Measurements from ENCODE around the gene DHX36.

DHX36 gene

DNA sequence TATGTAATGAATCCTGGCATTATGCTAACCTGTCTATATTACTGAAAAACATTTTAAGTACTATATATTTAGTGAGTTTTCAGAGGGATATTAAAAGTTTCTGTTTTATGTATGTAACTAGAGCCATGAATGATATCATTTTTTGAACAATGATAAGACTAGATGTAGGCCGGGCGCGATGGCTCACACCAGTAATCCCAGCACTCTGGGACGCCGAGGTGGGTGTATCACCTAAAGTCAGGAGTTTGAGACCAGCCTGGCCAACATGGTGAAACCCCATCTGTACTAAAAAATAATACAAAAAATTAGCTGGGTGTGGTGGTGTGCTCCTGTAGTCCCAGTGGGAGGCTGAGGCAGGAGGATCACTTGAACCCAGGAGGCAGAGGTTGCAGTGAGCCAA lies 34.1 kb downstream of the DHX36 start:
- no peak for DNase-seq (ENCODE audit: low read depth)

DNA sequence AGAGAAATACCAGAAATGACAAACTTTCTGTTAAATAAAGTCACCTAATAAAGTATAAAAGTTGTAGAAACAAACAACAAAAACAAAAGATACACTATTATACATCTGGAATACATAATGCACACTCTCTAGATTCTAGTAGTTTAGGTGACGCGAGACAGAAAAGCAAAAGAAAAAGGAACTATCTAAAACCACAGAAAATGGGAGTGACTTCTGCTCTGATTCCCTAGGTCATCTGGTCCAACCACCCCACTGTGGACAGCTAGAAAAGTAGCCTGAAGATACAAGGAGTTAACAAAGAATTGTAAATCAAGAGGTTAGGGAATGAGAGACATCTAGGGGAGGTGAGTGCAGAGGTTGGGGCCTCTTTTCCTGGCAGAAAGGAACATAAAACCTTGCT lies 39.1 kb downstream of the DHX36 start:
- no peak for DNase-seq (ENCODE audit: low read depth)

DNA sequence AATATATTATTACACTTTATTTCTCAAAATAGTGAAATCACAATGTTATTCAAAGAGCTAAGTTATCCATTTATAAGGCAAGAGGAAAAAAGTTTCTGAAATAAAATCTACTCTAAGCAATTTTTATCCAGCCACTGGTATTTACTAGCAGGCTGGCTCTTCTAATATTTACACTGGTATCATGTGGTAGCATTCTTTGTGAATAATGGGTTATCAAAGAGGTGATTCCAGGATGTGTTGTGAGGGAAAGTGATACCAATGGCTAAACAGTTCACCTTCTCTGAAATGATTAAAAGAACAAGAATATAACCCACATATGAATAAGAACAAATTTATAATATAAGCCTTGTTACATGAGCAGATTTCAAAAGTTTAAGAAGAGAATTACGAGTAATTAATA lies 44.1 kb downstream of the DHX36 start:
- DNase-seq (ENCODE audit: low read depth) = no peak

DNA sequence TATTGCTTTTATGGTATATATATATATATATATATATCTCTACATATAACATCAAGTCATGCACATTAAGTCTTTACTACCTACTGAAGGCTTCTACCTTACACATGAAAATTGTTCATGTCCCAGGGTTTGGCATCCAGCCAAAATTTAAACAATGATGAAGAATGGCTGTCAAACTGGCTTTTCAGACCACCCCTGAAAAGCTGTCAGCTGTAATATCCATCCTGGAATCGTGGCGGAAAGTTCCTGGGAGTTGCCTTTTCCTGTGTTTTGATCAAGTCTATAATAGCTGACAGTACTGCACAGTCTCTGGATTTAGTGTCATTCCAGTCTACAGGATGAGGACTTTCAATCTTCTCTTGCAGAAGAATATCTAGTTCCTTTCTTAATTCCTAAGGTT lies 48.3 kb downstream of the DHX36 start:
- DNase-seq (ENCODE audit: low read depth) = no peak

DNA sequence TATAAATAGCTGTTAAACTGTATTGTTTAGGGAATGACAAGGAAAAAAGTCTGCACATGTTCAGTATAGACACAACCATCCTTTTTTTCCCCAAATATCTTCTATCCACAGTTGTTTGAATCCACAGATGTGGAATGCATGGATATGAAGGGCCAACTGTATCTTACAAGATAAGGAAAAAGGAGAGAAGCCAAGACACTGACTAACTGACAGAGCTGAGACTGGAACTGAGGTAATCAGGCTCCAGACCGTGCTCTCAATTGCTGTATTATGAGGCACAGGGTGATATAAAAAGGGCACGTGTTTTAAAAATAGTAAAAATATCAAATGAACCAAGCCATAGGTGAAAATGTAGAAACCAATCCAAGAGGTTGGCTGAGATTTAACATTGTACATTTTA lies 49.0 kb downstream of the DHX36 start:
- no peak for DNase-seq (ENCODE audit: low read depth)

DNA sequence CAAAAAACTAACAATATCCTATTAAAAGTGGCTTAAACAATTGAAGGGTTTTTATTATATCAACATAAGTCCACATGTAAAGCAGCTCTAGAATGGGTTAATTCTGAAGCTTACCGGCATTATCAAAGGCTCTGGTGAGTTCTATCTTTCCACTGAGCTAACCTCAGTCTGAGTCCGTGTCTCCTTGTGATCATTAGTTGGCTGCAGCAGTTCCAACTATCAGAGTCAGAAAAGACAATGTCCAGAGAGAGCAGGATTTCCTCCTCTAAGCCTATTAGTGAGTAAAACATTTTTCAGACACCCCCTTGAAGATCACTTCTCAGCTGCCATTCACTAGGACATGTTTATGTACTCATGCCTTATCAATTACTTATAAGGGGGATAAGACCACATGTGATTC lies 49.9 kb downstream of the DHX36 start:
- DNase-seq (ENCODE audit: low read depth) = no peak

DNA sequence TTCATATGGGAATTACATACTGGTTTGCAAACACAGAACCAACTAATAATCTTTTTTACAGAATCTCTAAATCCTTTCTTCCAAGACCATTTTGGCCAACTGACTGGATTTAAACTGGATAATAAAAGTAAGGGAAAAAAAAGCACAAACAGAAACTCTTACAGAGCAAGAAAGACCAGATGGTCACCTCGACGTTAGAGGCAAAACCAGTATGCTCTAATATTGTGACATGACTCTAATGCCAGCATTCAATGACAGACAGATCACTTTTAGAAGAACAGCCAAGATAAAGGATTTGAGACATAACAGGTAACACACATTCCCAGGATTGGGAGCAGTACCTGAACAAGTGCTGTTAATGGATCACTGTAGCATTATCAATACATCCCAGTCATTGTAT lies 50.9 kb downstream of the DHX36 start:
- DNase-seq (ENCODE audit: low read depth) = no peak

DNA sequence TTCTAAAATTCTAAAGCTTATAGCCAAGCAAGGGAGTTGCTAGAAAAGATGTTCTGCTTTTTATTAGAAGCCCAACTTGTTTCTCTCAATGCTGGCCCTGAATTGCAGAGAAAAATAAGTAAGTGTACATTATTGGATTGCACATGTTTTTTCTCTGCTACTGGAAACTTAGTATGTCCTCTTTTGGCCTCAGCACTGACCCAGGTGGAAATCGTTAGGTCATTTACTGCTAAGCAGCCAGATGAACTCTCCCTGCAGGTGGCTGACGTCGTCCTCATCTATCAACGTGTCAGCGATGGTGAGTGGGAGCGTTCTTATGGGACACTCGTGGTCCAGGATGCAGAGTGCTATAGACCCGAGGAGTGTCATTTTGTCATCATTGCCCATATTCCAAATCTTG lies 69.8 kb downstream of the DHX36 start:
- no peak for DNase-seq (ENCODE audit: low read depth)

DNA sequence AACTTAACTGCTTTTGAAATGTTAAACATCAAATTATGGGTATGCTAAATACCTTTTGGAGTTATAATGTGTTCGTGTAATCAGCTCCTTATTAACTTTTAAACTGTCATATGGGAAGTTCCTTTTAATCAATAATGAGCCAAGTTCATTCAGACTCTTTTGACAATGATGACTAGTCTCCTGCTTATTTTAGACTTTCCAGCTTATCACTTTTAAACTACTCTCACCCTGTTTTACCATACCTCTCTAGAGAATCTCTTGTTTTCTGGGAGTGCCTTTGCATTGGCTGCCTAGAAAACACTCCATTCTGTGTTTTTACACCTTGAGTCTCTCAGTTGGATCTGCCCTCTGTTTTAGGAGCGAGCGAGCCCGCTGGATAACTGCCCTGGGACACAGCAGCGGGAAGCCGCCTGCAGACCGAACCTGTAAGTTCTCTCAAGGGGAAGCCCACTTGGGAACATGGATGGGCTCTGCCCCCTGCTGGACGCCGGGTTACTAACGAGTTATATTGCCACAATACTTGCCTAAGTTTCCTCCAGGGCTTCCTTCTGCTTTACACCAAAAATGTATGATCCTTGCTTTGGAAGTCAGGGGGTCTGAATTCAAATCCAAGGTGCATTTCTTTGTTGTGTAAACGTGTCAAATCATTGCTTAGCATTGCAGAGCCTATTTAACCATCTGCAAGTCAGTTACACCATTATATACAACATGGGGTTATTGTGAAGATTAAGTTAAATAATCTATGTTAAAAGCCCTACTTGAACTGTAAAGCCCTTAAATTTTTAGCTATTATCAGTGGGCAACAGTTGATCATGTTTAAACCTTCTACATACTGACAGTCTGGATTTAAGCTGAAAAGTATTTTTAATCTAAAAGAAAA lies 71.3 kb downstream of the DHX36 start:
- DNase-seq (ENCODE audit: low read depth) = peak; percentile 38

DNA sequence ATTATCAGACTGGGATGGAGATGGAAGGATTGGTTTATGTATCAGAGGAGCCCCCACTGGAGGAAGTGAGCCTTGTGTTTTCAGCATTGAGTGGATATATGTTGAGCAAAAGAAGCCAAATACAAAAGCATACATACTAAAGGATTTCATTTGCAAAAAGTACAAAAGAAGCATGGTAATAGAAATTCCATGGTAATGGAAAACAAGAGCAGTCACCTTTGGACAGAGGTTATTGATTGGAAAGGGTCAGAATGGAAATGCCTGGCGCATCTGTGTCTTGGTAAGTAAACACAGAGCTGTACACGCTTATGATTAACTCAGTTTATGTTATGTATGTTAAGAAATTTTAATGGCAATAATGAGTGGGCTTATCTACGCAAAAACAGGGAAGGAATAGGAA lies 72.7 kb downstream of the DHX36 start:
- no peak for DNase-seq (ENCODE audit: low read depth)

DNA sequence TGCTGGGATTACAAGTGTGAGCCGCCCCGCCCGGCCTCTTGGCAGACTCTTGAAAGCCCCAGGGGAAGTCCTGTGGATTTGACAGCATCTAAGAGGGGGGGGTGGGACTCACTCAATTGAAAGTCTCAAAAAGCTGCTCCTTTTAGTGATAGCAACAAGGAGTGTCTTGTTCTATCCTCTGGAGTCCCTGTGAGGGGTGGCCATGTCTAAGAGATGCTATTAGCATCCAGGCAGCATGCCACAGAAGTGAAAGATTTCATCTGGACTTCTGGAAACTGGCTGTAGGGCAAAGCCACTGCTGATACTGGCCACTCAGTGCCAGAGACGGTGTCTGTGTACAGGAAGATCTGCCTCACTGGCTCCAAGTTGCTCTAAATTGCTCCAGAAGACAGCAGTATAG lies 74.0 kb downstream of the DHX36 start:
- DNase-seq (ENCODE audit: low read depth) = no peak

DNA sequence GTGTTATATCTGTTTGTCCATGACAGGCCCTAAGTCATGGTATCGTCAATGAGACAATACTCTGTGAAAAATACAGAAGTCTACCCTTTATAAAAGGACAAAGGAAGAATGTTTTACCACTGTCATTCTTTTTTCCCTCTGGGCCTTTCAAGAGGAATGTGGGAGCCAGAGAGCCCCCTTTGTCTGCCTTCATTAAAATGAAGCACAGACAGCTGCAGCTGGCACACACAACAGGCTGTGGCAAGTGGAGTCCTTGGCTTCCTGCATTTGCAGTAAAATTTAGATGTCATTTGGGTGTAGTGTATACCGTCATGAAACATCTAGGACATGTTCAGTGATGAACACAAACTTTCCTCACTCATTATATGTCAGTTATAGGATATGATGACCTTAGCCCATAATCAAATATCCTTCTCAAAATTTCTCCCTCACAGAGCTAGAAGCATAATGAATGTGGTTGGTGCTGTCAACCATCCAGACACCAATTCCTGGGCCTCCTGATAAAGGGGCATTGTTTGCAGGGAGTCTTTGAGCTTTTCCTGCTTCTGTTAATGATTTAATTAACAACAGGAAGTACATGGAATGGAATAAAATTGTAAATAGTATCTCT lies 76.4 kb downstream of the DHX36 start:
- no peak for DNase-seq (ENCODE audit: low read depth)

DNA sequence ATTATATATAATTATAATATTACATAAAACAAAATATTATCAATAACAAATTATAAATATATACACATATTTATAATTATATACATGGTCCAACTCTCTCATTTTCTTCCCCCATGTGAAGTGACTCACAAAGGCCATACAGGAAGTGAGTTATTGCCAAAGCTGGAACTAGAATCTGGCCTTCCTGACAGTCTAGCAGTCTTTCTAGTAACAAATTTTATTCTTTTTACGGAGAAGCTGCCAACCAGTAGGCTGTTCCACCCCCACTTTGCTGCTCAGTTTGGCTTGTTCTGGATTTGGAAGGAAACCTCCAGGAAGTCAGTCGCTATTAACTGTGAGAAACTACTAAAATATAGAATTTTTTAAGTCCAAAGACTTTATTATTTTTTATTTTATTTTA lies 79.6 kb downstream of the DHX36 start:
- DNase-seq (ENCODE audit: low read depth) = no peak

DNA sequence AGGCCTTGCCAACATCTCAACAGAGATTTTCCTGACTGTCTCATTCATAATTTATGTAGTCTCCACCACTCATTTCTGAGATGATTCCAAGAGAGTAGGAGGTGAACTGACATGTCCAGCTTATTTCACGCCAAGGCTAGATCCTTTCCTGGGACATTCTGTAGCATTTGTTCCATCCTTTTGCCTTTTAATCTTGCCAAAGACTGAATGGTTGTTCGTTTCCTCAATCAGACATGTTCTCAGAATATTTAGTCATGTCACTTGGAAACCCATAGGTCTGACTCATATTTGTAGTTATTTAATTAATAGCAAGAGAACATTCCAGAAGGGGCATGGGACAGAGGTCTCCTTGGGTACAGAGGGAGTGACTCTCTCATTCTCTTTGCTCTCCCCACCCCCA lies 80.9 kb downstream of the DHX36 start:
- DNase-seq (ENCODE audit: low read depth) = no peak

DNA sequence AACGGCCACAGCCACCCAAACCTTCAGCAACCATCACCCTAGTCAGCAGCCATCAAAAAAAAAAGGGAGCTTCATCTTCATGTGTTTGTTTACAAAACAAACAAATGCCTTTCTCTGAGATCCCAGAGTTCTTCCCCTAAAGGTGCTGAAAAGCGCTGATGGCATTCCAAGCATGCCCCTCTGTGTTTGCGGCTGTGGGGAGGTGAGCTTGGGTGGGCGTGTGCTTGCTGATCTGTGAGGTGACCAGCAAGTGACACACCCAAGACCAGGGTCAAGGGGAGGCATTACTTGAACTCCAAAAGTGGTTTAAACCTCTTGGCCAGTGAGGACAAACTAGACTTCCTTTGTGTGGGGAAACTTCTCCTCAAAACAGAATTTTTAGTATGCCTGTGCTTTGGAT lies 81.5 kb downstream of the DHX36 start:
- DNase-seq (ENCODE audit: low read depth) = no peak

DNA sequence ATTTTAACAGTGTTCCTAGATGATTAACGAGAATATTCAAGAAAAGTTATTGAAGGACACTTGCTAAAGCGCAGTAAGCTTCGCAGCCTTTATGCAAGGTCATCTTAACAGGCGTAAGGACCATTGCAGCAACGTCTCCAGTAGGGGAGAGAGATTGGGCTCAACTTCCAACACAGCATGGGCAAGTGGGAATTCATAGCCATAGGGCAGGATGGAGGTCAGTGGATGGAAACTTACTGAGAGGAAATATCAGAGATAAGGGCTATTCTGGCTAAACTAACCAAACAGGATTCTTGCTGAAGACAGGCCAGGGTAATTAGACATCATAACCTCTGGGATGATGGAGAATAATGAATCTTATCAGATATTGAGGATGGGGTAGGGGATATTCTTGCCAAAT lies 82.8 kb downstream of the DHX36 start:
- no peak for DNase-seq (ENCODE audit: low read depth)

DNA sequence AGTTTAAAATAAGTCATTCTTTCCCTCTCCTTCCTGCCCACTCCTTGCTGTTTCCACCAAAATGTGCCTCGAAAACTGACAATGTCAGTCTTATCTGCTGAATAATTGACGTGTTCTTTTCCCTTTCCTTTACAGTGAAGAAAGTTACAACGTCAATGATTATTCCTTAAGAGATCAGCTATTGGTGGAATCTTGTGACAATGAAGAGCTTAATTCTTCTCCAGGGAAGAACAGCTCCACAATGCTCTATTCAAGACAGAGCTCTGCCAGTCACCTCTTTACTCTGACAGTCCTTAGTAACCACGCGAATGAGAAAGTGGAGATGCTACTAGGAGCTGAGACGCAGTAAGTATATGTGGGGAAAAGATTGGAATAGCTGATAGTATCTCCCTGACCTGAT lies 84.1 kb downstream of the DHX36 start:
- no peak for DNase-seq (ENCODE audit: low read depth)

DNA sequence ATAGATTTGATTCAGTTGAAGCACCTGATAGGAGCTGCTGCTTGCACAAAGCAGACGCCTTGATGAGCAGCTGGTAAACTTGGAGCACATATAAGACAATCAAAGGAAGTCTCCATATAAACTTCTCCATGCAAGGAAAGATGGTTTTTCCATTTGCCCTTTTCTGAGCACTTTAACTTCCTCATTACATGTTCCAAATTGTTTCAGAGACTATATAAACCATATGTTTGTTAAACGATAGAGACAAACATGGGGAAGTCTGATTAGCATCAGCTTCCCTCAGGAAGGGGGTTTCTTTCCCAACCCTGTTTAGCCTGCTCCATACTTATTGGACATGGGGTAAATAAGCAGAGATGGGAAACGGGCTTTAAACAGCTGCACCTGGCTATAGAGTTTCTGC lies 88.0 kb downstream of the DHX36 start:
- no peak for DNase-seq (ENCODE audit: low read depth)

DNA sequence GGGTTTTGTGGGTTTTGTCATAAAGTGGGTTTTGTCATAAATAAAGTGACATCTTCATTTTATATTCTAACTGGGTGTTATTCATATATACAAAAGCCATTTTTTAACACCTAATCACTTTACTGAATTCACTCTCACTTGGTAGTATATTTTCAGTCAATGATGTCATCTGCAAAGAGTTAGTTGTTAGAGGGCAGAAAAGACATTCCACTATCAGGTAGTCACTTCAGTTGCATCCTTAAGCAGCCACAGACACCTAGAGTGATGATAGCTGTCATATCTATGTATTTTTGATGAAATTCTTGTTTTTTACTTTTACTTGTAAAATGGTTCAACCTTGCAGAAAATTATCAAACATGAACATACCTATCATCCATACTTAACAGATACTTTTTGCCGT lies 89.0 kb downstream of the DHX36 start:
- no peak for DNase-seq (ENCODE audit: low read depth)

DNA sequence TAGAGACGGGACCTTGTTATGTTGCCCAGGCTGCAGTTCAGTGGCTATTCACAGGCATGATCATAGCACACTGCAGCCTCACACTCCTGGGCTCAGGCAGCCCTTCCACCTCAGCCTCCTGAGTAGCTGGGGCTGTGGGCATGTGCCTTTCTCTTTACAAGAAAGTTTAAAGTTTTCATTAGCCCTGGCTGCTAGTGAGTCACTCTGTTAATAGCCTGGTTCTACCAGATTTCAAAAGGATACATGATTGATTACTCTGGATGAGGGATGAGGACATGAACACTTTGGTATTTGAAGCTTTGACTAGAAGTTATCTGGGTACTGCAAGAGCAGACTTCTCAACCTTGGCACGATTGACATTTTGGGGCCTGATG lies 95.1 kb downstream of the DHX36 start:
- DNase-seq (ENCODE audit: low read depth) = no peak

DNA sequence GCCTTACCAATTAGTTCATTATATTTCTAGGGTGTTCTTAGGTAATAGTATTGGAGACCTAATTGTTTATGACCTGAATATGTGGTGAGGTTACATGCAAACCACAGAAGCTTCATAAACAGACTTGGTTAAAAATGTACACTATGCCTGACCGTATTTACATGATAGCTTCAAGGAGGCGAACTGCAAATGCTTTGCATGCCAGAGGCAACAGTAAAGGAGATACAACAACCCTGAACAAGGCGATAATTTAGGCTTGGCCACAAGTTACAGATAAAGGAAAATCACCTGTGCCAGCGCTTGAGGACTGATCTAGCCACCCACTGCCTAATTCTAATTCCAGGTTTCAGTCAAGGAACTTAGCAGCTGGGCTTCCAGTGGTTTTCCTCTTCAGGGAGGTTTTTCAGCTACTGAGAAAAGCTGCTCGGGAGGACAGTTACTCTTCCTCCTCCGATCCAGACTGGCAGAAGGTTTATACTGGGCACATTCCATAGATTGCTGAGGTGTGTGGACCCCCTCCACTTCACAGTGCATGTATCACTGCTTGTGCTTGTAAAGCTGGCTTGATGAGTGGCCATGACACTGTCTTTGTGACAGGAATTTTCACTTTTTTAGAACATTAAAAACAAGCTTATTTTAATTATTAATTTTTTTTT lies 95.6 kb downstream of the DHX36 start:
- no peak for DNase-seq (ENCODE audit: low read depth)

DNA sequence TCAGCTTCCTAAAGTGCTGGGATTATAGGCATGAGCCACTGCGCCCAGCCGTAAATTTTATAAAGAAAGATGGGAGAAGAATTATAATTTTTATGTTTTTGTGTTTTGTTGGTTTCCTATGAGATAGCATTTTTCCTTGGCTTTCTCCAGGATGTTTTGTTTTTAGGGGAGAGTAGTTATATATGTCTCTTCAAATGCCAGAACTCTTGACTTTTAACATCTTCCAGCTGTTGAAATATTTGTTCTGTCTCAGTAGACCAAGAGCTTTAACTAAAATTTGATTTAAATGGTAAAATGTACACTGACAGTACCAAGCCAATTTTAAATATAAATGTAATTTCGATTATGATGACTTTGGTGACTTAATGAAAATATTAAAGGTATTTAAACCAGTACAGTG lies 96.8 kb downstream of the DHX36 start:
- no peak for DNase-seq (ENCODE audit: low read depth)

DNA sequence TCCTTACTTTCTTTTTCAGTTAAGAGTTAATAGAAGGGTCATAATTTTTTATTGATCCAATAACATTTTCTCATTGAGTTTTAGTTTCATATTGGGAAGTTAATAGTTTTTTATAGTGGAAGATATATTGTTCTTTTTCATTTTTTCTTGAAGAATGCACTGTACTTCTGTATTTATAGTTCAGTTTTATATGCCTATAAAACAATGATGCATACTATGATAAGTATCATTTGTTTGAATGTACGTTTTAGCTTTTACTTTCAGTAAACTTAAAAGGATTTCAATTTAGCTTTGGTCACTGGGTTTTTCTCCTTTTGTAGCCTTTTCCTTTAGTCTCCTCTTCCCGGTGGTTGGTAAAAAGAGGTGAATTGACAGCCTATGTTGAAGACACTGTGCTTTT lies 98.8 kb downstream of the DHX36 start:
- no peak for DNase-seq (ENCODE audit: low read depth)

DNA sequence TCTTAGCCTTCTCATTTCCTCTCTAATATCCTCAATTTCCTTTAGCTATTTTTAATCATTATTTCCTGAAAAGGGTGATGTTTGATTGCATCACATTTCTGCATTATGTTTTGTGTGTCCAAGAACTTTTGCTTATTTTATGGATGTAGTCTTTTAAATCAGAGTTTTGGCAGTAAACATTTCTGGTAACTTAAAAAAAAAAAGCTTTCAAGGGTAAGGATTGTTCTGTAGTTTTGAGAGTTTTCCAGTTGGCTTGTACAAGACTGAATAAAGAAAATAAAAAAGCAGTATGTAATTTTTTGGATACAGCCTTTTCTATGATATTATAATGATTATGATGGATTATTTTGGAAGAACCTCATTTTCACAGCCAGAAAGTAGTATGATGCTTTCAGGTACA lies 99.4 kb downstream of the DHX36 start:
- DNase-seq (ENCODE audit: low read depth) = no peak
